HepG2 (cell line): Measurements from ENCODE around the gene OPRL1. TPM values are rescaled to one million over a fixed set of nuclear protein-coding genes. Genes with fewer than 3 reads are reported as not detected.
A peak's percentile ranks its signal among the peaks of the same experiment; 100 is the strongest.

Experiments
- CC2D1A ChIP-seq: sonication (generic); formaldehyde crosslinking; IDR thresholded peaks from 2 replicates; pipeline ENCODE4 v1.8.1; 2023; ENCODE audit warnings: mild to moderate bottlenecking, missing genetic modification reagents
- DRAP1 ChIP-seq: IDR thresholded peaks from 2 replicates; pipeline ENCODE4 v1.6.1; 2016; ENCODE audit warnings: missing genetic modification reagents, missing compliant biosample characterization
- FOXP4 ChIP-seq: sonication (generic); formaldehyde crosslinking; IDR thresholded peaks from 2 replicates; pipeline ENCODE4 v1.4.0; 2020; ENCODE audit warnings: missing genetic modification reagents
- GATAD1 ChIP-seq: IDR thresholded peaks from 2 replicates; pipeline ENCODE4 v1.6.1; 2016; ENCODE audit warnings: missing genetic modification reagents, missing compliant biosample characterization
- MAZ ChIP-seq, 2 experiments: sonication (generic) in 1 of 2; formaldehyde crosslinking in 1 of 2; IDR thresholded peaks; 2 replicates each; pipeline versions ENCODE4 v1.5.0 to v1.6.1; 2012 to 2020; ENCODE audit warnings: low read depth in 2 of 2, mild to moderate bottlenecking in 2 of 2, borderline replicate concordance in 1 of 2, improper control_type of control experiment in 1 of 2, low read length in 1 of 2, missing genetic modification reagents in 1 of 2, moderate library complexity in 1 of 2
- NRL ChIP-seq: sonication (generic); formaldehyde crosslinking; IDR thresholded peaks from 2 replicates; pipeline ENCODE4 v1.5.0; 2020; ENCODE audit warnings: missing genetic modification reagents, mild to moderate bottlenecking, moderate library complexity, borderline replicate concordance
- REXO4 ChIP-seq: sonication (generic); formaldehyde crosslinking; IDR thresholded peaks from 2 replicates; pipeline ENCODE4 v1.8.0; 2022; ENCODE audit warnings: missing genetic modification reagents, mild to moderate bottlenecking, borderline replicate concordance
- SOX6 ChIP-seq, 2 experiments: fragments of 450-650 bp in 1 of 2; sonication (generic) in 1 of 2; formaldehyde crosslinking in 1 of 2; IDR thresholded peaks; 2 replicates each; pipeline versions ENCODE4 v1.4.0 to v1.6.1; 2017 to 2020; ENCODE audit warnings: antibody characterized with exemption in 1 of 2, mild to moderate bottlenecking in 1 of 2, missing genetic modification reagents in 1 of 2
- TAF1 ChIP-seq: sonication (generic); formaldehyde crosslinking; IDR thresholded peaks from 2 replicates; pipeline ENCODE4 v1.4.0; 2020; ENCODE audit warnings: missing genetic modification reagents
- ZNF225 ChIP-seq: sonication (generic); formaldehyde crosslinking; IDR thresholded peaks from 2 replicates; pipeline ENCODE4 v1.4.0; 2020; ENCODE audit warnings: mild to moderate bottlenecking, missing genetic modification reagents
- ZNF747 ChIP-seq: sonication (generic); formaldehyde crosslinking; IDR thresholded peaks from 2 replicates; pipeline ENCODE4 v1.8.1; 2023; ENCODE audit warnings: missing genetic modification reagents, mild to moderate bottlenecking, borderline replicate concordance
- polyA plus RNA-seq, 8 experiments: library from polyadenylated mRNA; depleted of rRNA in 3 of 8; stranded (reverse) in 7 of 8; unstranded in 1 of 8; fragments of >200 nt; fragmentation: Illumina TruSeq in 4 of 8; extraction: Trizol in 4 of 8; gene quantifications; 2 replicates each; pipeline versions ENCODE4 v1.2.1 to v1.2.3, GENCODE V29; 2011 to 2016; ENCODE audit warnings: low read depth in 4 of 8, missing spikeins in 1 of 8, mixed read lengths in 1 of 8; ENCODE audit not compliant: insufficient read depth in 1 of 8
- total RNA-seq, 5 experiments: library from RNA; depleted of rRNA; stranded (reverse); fragments of >200 nt; fragmentation: Illumina TruSeq; extraction: Trizol; gene quantifications; 2 replicates each; pipeline ENCODE4 v1.2.3, GENCODE V29; 2016; ENCODE audit warnings: low read depth in 1 of 5
- TF ChIP-seq, protein P1 (sequence below): sonication (generic); formaldehyde crosslinking; conservative IDR thresholded peaks from 2 replicates; pipeline ENCODE4 v1.4.0; 2020; ENCODE audit warnings: missing genetic modification reagents
- TF ChIP-seq, protein P2 (sequence below): IDR thresholded peaks from 2 replicates; pipeline ENCODE4 v1.6.1; 2016
- TF ChIP-seq, protein P3 (sequence below): sonication (generic); formaldehyde crosslinking; IDR thresholded peaks from 2 replicates; pipeline ENCODE4 v1.5.1; 2020; ENCODE audit warnings: missing genetic modification reagents, mild to moderate bottlenecking, borderline replicate concordance
- TF ChIP-seq, protein P4 (sequence below), 2 experiments: IDR thresholded peaks; 2 replicates each; pipeline ENCODE4 v1.6.1; 2011 to 2012; ENCODE audit warnings: low read length in 2 of 2, borderline replicate concordance in 1 of 2, low read depth in 1 of 2, mild to moderate bottlenecking in 1 of 2, moderate library complexity in 1 of 2

The OPRL1 gene
- total and polyA plus RNA-seq, 2 of the 13 experiments (the other 11 are each of a cell fraction or from before 2014, with no cell fraction given): 0.35 to 0.71 TPM

GRCh38 chr20:64041040-64041780, 38.7 kb upstream of the OPRL1 start (continued):
- no peak; the same call in 1 of the 2 replicates for TF ChIP-seq FOXP4 (CRISPR knock-in tag)
- no peak for TF ChIP-seq SOX6 (IDR thresholded peaks at IDR 0.05)
- peak; percentile 34 for TF ChIP-seq SOX6 (CRISPR knock-in tag; IDR thresholded peaks at IDR 0.05)
- TF ChIP-seq TAF1 (CRISPR knock-in tag): no peak; the same call in 1 of the 2 replicates
- TF ChIP-seq NRL: no peak
- TF ChIP-seq, protein P1, sequence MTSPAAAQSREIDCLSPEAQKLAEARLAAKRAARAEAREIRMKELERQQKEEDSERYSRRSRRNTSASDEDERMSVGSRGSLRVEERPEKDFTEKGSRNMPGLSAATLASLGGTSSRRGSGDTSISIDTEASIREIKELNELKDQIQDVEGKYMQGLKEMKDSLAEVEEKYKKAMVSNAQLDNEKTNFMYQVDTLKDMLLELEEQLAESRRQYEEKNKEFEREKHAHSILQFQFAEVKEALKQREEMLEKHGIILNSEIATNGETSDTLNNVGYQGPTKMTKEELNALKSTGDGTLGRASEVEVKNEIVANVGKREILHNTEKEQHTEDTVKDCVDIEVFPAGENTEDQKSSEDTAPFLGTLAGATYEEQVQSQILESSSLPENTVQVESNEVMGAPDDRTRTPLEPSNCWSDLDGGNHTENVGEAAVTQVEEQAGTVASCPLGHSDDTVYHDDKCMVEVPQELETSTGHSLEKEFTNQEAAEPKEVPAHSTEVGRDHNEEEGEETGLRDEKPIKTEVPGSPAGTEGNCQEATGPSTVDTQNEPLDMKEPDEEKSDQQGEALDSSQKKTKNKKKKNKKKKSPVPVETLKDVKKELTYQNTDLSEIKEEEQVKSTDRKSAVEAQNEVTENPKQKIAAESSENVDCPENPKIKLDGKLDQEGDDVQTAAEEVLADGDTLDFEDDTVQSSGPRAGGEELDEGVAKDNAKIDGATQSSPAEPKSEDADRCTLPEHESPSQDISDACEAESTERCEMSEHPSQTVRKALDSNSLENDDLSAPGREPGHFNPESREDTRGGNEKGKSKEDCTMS (CRISPR knock-in tag): peak; percentile 69; the same call in 1 of the 2 replicates
- TF ChIP-seq, protein P2, sequence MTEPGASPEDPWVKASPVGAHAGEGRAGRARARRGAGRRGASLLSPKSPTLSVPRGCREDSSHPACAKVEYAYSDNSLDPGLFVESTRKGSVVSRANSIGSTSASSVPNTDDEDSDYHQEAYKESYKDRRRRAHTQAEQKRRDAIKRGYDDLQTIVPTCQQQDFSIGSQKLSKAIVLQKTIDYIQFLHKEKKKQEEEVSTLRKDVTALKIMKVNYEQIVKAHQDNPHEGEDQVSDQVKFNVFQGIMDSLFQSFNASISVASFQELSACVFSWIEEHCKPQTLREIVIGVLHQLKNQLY (CRISPR knock-in tag): 0 out of 2 replicates have a peak, but pooled peaks have one; percentile 14
- TF ChIP-seq GATAD1 (CRISPR knock-in tag): peak; percentile 42; the same call in 1 of the 2 replicates
- TF ChIP-seq ZNF747 (CRISPR knock-in tag): no peak
- peak; percentile 11; the same call in 1 of the 2 replicates for TF ChIP-seq DRAP1 (CRISPR knock-in tag)
- no peak for TF ChIP-seq REXO4 (CRISPR knock-in tag)
- peak; percentile 55; the same call in 1 of the 2 replicates for TF ChIP-seq CC2D1A (CRISPR knock-in tag)
- TF ChIP-seq, protein P3, sequence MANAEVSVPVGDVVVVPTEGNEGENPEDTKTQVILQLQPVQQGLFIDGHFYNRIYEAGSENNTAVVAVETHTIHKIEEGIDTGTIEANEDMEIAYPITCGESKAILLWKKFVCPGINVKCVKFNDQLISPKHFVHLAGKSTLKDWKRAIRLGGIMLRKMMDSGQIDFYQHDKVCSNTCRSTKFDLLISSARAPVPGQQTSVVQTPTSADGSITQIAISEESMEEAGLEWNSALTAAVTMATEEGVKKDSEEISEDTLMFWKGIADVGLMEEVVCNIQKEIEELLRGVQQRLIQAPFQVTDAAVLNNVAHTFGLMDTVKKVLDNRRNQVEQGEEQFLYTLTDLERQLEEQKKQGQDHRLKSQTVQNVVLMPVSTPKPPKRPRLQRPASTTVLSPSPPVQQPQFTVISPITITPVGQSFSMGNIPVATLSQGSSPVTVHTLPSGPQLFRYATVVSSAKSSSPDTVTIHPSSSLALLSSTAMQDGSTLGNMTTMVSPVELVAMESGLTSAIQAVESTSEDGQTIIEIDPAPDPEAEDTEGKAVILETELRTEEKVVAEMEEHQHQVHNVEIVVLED (CRISPR knock-in tag): no peak
- no peak for TF ChIP-seq MAZ (IDR thresholded peaks at IDR 0.05; ENCODE audit: borderline replicate concordance, low read depth, low read length)
- peak; percentile 37 for TF ChIP-seq MAZ (CRISPR knock-in tag; IDR thresholded peaks at IDR 0.05; ENCODE audit: low read depth)
- TF ChIP-seq, protein P4, sequence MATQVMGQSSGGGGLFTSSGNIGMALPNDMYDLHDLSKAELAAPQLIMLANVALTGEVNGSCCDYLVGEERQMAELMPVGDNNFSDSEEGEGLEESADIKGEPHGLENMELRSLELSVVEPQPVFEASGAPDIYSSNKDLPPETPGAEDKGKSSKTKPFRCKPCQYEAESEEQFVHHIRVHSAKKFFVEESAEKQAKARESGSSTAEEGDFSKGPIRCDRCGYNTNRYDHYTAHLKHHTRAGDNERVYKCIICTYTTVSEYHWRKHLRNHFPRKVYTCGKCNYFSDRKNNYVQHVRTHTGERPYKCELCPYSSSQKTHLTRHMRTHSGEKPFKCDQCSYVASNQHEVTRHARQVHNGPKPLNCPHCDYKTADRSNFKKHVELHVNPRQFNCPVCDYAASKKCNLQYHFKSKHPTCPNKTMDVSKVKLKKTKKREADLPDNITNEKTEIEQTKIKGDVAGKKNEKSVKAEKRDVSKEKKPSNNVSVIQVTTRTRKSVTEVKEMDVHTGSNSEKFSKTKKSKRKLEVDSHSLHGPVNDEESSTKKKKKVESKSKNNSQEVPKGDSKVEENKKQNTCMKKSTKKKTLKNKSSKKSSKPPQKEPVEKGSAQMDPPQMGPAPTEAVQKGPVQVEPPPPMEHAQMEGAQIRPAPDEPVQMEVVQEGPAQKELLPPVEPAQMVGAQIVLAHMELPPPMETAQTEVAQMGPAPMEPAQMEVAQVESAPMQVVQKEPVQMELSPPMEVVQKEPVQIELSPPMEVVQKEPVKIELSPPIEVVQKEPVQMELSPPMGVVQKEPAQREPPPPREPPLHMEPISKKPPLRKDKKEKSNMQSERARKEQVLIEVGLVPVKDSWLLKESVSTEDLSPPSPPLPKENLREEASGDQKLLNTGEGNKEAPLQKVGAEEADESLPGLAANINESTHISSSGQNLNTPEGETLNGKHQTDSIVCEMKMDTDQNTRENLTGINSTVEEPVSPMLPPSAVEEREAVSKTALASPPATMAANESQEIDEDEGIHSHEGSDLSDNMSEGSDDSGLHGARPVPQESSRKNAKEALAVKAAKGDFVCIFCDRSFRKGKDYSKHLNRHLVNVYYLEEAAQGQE (IDR thresholded peaks at IDR 0.05; ENCODE audit: borderline replicate concordance in 1 of 2, low read depth in 1 of 2, low read length in 2 of 2): no peak
- TF ChIP-seq ZNF225 (CRISPR knock-in tag): peak; percentile 67; the same call in 1 of the 2 replicates
